Measurements from ENCODE around the gene FUT8.
A peak's percentile ranks its signal among the peaks of the same experiment; 100 is the strongest.

FUT8 gene

GRCh38 chr14:65558363-65558762, 145.8 kb downstream of the FUT8 start:
- no peak for DNase-seq (ENCODE audit: low read depth)

GRCh38 chr14:65560340-65561027, 148.0 kb downstream of the FUT8 start:
- DNase-seq (ENCODE audit: low read depth): peak; percentile 5

- no peak for DNase-seq (ENCODE audit: low read depth)
Measured at GRCh38 chr14:65564370-65564769, 151.8 kb downstream of the FUT8 start.

- peak; percentile 24 for DNase-seq (ENCODE audit: low read depth)
Measured at GRCh38 chr14:65565948-65566347, 153.4 kb downstream of the FUT8 start.

- DNase-seq (ENCODE audit: low read depth): peak; percentile 3
Measured at GRCh38 chr14:65566820-65567522, 154.4 kb downstream of the FUT8 start.

GRCh38 chr14:65574611-65575010, 162.1 kb downstream of the FUT8 start:
- no peak for DNase-seq (ENCODE audit: low read depth)

GRCh38 chr14:65575389-65575788, 162.9 kb downstream of the FUT8 start:
- no peak for DNase-seq (ENCODE audit: low read depth)

GRCh38 chr14:65580973-65581372, 168.4 kb downstream of the FUT8 start:
- DNase-seq (ENCODE audit: low read depth): no peak

- no peak for DNase-seq (ENCODE audit: low read depth)
Measured at GRCh38 chr14:65581378-65581777, 168.8 kb downstream of the FUT8 start.

GRCh38 chr14:65581799-65582198, 169.3 kb downstream of the FUT8 start:
- no peak for DNase-seq (ENCODE audit: low read depth)

- no peak for DNase-seq (ENCODE audit: low read depth)
Measured at GRCh38 chr14:65585216-65585615, 172.7 kb downstream of the FUT8 start.

- DNase-seq (ENCODE audit: low read depth): peak; percentile 5
Measured at GRCh38 chr14:65588426-65589140, 176.1 kb downstream of the FUT8 start.

GRCh38 chr14:65594153-65594881, 181.8 kb downstream of the FUT8 start:
- DNase-seq (ENCODE audit: low read depth): no peak

- DNase-seq (ENCODE audit: low read depth): no peak
Measured at GRCh38 chr14:65594882-65595237, 182.3 kb downstream of the FUT8 start.

GRCh38 chr14:65599375-65599774, 186.8 kb downstream of the FUT8 start:
- DNase-seq (ENCODE audit: low read depth): peak; percentile 61

GRCh38 chr14:65600742-65601141, 188.2 kb downstream of the FUT8 start:
- DNase-seq (ENCODE audit: low read depth): no peak

- no peak for DNase-seq (ENCODE audit: low read depth)
Measured at GRCh38 chr14:65604535-65604934, 192.0 kb downstream of the FUT8 start.

- DNase-seq (ENCODE audit: low read depth): peak; percentile 10
Measured at GRCh38 chr14:65604936-65605335, 192.4 kb downstream of the FUT8 start.

GRCh38 chr14:65606460-65606859, 193.9 kb downstream of the FUT8 start:
- DNase-seq (ENCODE audit: low read depth): no peak

- no peak for DNase-seq (ENCODE audit: low read depth)
Measured at GRCh38 chr14:65613131-65613650, 200.7 kb downstream of the FUT8 start.

GRCh38 chr14:65618996-65619395, 206.5 kb downstream of the FUT8 start:
- no peak for DNase-seq (ENCODE audit: low read depth)

- no peak for DNase-seq (ENCODE audit: low read depth)
Measured at GRCh38 chr14:65620195-65620594, 207.7 kb downstream of the FUT8 start.

Measured in EH (cell line).